IPS DF 6.9 (cell line): ENCODE measurements around the gene DYNC1H1.
"Not testable (repeated sequence)": the region's sequence is repeated elsewhere in the genome, so short reads cannot be mapped to it uniquely, and the experiment has no call there.

ENCODE experiments used
- DNase-seq: peaks from one replicate; pipeline ENCODE4 v3.0.0-alpha.2; 2013; ENCODE audit warnings: low read depth, low spot score
- H3K27ac ChIP-seq: one replicate; pipeline ENCODE4 v1.5.1; 2013; ENCODE audit warnings: low read length, control low read depth
- H3K27me3 ChIP-seq: 2 replicates; pipeline ENCODE4 v1.6.1; 2013; ENCODE audit warnings: mild to moderate bottlenecking, low read length; ENCODE audit not compliant: control insufficient read depth, insufficient read depth
- H3K36me3 ChIP-seq: 2 replicates; pipeline ENCODE4 v1.6.1; 2013; ENCODE audit warnings: low read length; ENCODE audit not compliant: control insufficient read depth, insufficient read depth
- H3K4me1 ChIP-seq: 2 replicates; pipeline ENCODE4 v1.6.1; 2013; ENCODE audit warnings: low read length; ENCODE audit not compliant: control insufficient read depth, insufficient read depth
- H3K4me3 ChIP-seq: 2 replicates; pipeline ENCODE4 v1.5.1; 2013; ENCODE audit warnings: mild to moderate bottlenecking, low read length
- H3K9me3 ChIP-seq: 2 replicates; pipeline ENCODE4 v1.6.1; 2013; ENCODE audit warnings: low read length, inconsistent platforms; ENCODE audit not compliant: control insufficient read depth, insufficient read depth
- WGBS: extraction: QIAGEN DNeasy Blood & Tissue Kit; methylation state at CpG from one replicate; pipeline ENCODE4 v1.1.7; 2013; ENCODE audit warnings: mixed read lengths, missing lambda C conversion rate; ENCODE audit not compliant: insufficient read length, insufficient coverage; 5-methylcytosine and 5-hydroxymethylcytosine counted together

Gene DYNC1H1

DNA sequence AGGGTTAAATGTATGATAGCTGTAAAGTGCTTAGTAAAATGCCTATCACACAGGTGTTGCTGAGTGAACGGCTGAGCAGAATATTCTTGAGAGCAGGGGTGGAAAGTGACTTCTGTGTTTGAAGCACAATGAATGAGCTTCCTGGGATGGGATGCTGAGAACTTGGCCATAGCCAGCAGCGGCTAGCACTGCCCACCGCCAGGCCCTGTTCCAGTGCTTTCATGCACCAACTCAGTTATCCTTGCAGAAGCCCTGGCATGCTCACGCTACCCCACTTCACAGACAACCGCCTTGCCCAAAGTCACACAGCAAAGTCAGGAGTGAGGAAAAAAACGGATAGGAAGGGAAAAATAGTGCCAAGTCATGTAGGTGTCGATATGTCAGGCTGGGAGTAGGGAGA, 10.9 kb downstream of the DYNC1H1 start:
- H3K27ac ChIP-seq = no peak overlapping the region
- no peaks in the 10 kb centered on the region for H3K4me1 ChIP-seq
- no peaks in the 10 kb centered on the region for H3K9me3 ChIP-seq
- H3K36me3 ChIP-seq = peaks cover under 1% of the 10 kb centered on the region; the same call in 1 of the 2 replicates
- H3K27me3 ChIP-seq = no peaks in the 10 kb centered on the region
- DNase-seq = no peak
- no peak overlapping the region for H3K4me3 ChIP-seq
- WGBS = 100% methylated on average over 1 of the region's 7 CpGs

DNA sequence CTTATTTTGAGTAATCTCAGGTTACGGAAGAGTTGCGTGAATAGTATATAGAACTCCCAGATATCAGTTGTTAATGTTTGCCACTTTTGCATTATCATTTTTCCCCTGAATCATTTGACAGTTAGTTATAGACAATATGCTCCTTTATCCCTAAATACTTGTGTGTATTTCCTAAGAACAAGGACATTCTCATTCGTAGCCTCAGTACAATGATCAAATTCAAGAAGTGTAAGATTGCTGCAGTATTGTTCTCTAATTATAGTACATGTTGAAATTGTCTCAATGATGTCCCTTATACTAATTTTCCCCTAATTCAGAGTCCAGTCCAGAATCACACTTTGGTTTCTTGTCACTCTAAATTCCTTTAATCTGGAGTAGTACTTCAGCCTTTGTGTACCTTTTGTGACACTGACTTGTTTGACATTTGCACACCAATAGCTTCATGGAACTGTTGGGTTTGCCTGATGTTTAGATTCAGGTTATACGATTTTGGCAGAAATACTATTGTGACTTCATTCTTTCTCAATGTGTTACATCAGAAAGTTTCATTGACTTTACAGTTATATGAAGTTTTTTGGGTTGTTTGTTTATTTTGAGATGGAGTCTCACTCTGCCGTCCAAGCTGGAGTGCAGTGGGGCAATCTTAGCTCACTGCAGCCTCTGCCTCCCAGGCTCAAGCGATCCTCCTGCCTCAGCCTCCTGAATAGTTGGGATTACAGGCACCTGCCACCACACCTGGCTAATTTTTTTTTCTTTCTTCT, 13.1 kb downstream of the DYNC1H1 start:
- no CpG with 5 or more reads among the region's 6 CpGs for WGBS
- peaks cover 10% of the 10 kb centered on the region; the same call in 1 of the 2 replicates for H3K36me3 ChIP-seq
- no peaks in the 10 kb centered on the region for H3K4me1 ChIP-seq
- DNase-seq = no peak
- H3K4me3 ChIP-seq = no peak overlapping the region
- H3K27ac ChIP-seq = no peak overlapping the region
- no peaks in the 10 kb centered on the region for H3K27me3 ChIP-seq
- no peaks in the 10 kb centered on the region for H3K9me3 ChIP-seq

DNA sequence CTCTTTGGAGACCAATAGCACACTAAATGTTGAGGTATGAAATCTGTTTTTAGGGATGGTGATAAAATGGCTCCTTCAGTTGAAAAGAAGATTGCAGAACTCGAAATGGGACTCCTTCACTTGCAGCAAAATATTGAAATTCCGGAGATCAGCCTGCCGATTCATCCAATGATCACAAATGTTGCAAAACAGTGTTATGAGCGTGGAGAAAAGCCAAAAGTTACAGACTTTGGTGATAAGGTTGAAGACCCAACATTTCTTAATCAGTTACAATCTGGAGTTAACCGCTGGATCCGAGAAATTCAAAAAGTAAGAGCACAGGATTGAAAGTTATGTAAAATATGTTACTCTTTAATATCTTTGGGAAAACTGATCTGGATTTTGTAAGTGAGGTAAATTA, 15.3 kb downstream of the DYNC1H1 start:
- peaks cover 16% of the 10 kb centered on the region; the same call in 1 of the 2 replicates for H3K36me3 ChIP-seq
- H3K27me3 ChIP-seq = no peaks in the 10 kb centered on the region
- H3K9me3 ChIP-seq = no peaks in the 10 kb centered on the region
- H3K4me3 ChIP-seq = no peak overlapping the region
- H3K4me1 ChIP-seq = no peaks in the 10 kb centered on the region
- DNase-seq = no peak
- H3K27ac ChIP-seq = no peak overlapping the region
- no CpG with 5 or more reads among the region's 6 CpGs for WGBS

DNA sequence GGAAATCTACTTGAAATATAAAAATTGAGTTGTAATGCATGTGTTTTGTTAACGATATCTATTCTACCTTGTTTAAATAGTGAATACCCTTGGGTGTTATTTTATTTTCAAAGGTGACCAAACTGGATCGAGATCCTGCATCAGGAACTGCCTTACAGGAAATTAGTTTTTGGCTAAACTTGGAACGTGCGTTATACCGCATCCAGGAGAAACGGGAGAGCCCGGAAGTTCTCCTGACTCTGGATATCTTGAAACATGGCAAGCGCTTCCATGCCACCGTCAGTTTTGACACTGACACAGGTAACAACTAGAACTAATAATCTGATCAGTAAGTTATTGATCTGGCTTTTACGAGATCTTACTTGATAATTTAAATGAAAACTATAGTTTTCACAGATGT, 15.9 kb downstream of the DYNC1H1 start:
- DNase-seq = no peak
- no CpG with 5 or more reads among the region's 10 CpGs for WGBS
- no peaks in the 10 kb centered on the region for H3K9me3 ChIP-seq
- no peaks in the 10 kb centered on the region for H3K4me1 ChIP-seq
- no peak overlapping the region for H3K4me3 ChIP-seq
- no peak overlapping the region for H3K27ac ChIP-seq
- peaks cover 16% of the 10 kb centered on the region; the same call in 1 of the 2 replicates for H3K36me3 ChIP-seq
- no peaks in the 10 kb centered on the region for H3K27me3 ChIP-seq

DNA sequence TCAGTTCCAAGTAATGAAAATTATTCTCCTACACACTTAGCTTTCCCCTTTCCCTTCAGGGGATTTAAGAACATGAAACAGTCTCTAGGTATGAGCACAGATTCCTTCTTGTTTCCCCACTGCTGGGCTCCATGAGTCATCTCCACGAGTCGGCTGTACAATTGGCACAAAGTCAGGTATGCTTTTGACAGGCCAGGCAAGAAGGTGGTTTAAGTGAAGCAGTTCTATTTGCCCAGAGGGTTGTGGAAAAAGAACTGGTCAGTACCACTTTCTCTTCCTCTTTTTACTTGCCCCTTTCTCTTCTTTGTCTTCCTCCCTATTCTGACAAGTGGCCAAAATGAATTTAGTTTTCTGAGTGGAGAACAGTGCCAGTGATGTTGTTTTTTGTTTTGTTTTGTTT, 16.3 kb downstream of the DYNC1H1 start:
- no peak overlapping the region for H3K4me3 ChIP-seq
- no peaks in the 10 kb centered on the region for H3K4me1 ChIP-seq
- no CpG with 5 or more reads among the region's 2 CpGs for WGBS
- peaks cover 19% of the 10 kb centered on the region; the same call in 1 of the 2 replicates for H3K36me3 ChIP-seq
- no peaks in the 10 kb centered on the region for H3K27me3 ChIP-seq
- no peak for DNase-seq
- no peaks in the 10 kb centered on the region for H3K9me3 ChIP-seq
- H3K27ac ChIP-seq = no peak overlapping the region

DNA sequence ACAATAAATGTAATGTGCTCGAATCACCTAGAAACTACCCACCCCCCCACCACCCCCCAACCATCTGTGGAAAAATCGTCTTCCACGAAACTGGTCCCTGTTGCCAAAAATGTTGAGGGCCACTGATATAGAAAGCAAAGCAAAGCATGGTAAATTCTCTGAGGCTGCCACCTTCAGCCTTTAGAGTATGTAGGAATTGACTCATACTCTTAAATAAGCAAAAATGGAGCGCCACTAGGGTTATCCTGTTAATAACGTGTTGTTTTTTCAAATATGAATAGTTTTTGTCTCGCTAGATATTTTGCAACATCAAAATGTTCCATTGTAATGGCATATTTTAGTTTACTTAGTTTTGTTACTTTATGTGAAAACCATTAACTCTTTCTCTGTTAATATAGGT, 18.2 kb downstream of the DYNC1H1 start:
- no peaks in the 10 kb centered on the region for H3K9me3 ChIP-seq
- H3K4me3 ChIP-seq = no peak overlapping the region
- peaks cover 34% of the 10 kb centered on the region for H3K36me3 ChIP-seq
- no peak for DNase-seq
- WGBS = no CpG with 5 or more reads among the region's 6 CpGs
- no peaks in the 10 kb centered on the region for H3K4me1 ChIP-seq
- H3K27me3 ChIP-seq = no peaks in the 10 kb centered on the region
- no peak overlapping the region for H3K27ac ChIP-seq

DNA sequence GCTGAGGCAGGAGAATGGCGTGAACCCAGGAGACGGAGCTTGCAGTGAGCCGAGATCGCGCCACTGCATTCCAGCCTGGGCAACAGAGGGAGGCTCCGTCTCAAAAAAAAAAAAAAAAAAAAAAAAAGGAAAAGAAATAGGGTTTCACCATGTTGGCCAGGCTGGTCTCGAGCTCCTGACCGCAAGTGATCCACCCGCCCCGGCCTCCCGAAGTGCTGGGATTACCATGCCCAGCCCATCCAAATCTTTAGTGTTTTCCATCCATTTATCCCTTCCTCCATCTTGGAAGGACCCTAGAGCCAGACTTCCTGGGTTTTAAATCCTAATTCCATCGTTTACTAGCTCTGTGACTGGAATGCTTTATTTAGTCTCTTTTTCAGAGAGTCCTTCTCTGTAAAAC, 20.5 kb downstream of the DYNC1H1 start:
- H3K4me3 ChIP-seq, DNase-seq, H3K9me3 ChIP-seq, H3K27me3 ChIP-seq, H3K4me1 ChIP-seq, H3K27ac ChIP-seq: not testable (repeated sequence)
- H3K36me3 ChIP-seq = peaks cover 51% of the 10 kb centered on the region
- WGBS = no CpG with 5 or more reads among the region's 12 CpGs

DNA sequence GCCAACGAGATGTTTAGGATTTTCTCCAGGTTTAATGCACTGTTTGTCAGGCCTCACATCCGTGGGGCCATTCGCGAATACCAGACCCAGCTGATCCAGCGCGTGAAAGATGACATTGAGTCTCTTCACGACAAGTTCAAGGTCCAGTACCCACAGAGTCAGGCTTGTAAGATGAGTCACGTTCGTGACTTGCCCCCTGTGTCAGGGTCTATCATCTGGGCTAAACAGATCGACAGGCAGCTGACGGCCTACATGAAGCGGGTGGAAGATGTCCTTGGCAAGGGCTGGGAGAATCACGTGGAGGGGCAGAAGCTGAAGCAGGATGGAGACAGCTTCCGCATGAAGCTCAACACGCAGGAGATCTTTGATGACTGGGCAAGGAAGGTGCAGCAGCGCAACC, 21.6 kb downstream of the DYNC1H1 start:
- Histone ChIP-seq H3K27ac (no peak overlapping the region), H3K4me3 (no peak overlapping the region), H3K27me3 (no peaks in the 10 kb centered on the region), H3K36me3 (peaks cover 48% of the 10 kb centered on the region), H3K9me3 (no peaks in the 10 kb centered on the region), H3K4me1 (no peaks in the 10 kb centered on the region)
- no CpG with 5 or more reads among the region's 16 CpGs for WGBS
- DNase-seq = no peak

DNA sequence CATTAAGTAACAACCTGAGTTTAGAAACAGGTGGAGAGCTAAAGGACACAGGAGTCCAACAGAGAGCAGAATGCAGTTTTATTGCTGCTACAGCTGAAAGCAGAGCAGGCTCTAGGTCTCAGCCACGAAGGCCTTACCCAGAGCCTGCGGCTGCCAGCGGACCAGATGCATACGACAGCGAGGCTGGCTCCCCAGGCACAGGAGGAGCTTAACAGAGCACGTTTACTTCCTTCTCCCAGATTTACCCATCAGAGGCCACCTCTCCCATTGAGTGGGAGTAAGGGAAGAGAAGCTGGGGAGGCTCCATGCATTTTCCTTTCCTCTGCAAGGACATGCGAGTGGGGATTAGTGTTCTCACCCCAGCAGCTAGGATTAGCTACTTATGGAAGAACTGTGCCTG, 22.6 kb downstream of the DYNC1H1 start:
- Histone ChIP-seq H3K36me3 (peaks cover 48% of the 10 kb centered on the region), H3K27me3 (no peaks in the 10 kb centered on the region), H3K27ac (no peak overlapping the region), H3K9me3 (no peaks in the 10 kb centered on the region), H3K4me1 (no peaks in the 10 kb centered on the region), H3K4me3 (no peak overlapping the region)
- no peak for DNase-seq
- no CpG with 5 or more reads among the region's 7 CpGs for WGBS

DNA sequence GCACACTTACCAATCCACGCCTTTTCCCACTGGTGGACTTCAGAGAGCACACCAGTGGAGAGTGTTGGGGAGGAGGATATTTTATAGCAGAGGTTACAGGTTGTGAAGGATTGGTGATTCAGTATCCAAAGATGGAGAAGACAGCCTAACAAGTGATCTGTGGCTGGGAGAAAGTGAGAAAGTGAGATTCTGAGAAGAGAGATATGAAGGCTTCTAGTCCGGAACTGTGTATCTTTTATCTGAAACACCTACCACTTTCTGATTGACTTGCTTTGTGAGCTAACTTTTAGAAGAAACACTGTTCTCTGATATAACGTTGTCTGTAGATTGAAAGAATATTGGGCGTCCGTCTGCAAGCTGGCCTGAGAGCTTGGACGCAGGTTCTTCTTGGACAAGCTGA, 24.0 kb downstream of the DYNC1H1 start:
- WGBS = no CpG with 5 or more reads among the region's 6 CpGs
- Histone ChIP-seq H3K36me3 (peaks cover 58% of the 10 kb centered on the region), H3K4me3 (no peak overlapping the region), H3K27me3 (no peaks in the 10 kb centered on the region), H3K4me1 (no peaks in the 10 kb centered on the region), H3K27ac (no peak overlapping the region), H3K9me3 (no peaks in the 10 kb centered on the region)
- DNase-seq = no peak

DNA sequence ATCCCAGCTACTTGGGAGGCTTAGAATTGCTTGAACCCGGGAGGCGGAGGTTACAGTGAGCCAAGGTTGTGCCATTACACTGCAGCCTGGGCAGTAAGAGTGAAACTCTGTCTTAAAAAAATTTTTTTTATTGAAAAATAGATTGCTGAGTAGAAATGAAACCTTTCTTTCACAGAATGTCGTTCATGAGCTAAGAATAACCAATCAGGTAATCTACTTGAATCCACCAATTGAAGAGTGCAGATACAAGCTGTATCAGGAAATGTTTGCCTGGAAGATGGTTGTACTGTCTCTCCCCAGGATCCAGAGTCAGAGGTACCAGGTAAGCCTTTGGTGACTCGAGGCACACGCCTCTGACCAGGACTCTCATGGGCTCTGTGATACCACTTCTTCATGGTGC, 27.0 kb downstream of the DYNC1H1 start:
- no CpG with 5 or more reads among the region's 5 CpGs for WGBS
- Histone ChIP-seq H3K4me1 (no peaks in the 10 kb centered on the region), H3K4me3 (no peak overlapping the region), H3K27ac (no peak overlapping the region), H3K27me3 (no peaks in the 10 kb centered on the region), H3K36me3 (peaks cover 59% of the 10 kb centered on the region), H3K9me3 (no peaks in the 10 kb centered on the region)
- DNase-seq = no peak
